Activated naive CD8-positive, alpha-beta T cell treated with anti-CD3 and anti-CD28 coated beads, Interleukin-2, amount 10 ng/mL, durations not matched to agents 7 days and 5 days (primary cell): ENCODE data around the gene MGST3. TPM values are rescaled to one million over a fixed set of nuclear protein-coding genes. Genes with fewer than 3 reads are reported as not detected.
A peak's percentile ranks its signal among the peaks of the same experiment; 100 is the strongest.

ENCODE experiments used
- ATAC-seq: fragments of 150-1000 bp; cut with Tn5 transposase; one replicate; pipeline ENCODE4 v1.10.0; 2021; ENCODE audit warnings: low read depth, moderate library complexity
- POLR2A ChIA-PET: fragments of 350-600 bp; sonication (Branson Sonifier 250); formaldehyde crosslinking; loops from one replicate; lab custom pipeline; 2021; ENCODE audit warnings: antibody characterized with exemption; lab: Charles Lee
- DNase-seq: peaks from one replicate; pipeline ENCODE4 v3.0.0; 2021
- H3K27ac Mint-ChIP-seq: one replicate; pipeline ENCODE4 v1.8.0; 2022; ENCODE audit warnings: mild to moderate bottlenecking, mixed read lengths
- H3K27me3 Mint-ChIP-seq: one replicate; pipeline ENCODE4 v1.8.0; 2022; ENCODE audit warnings: mild to moderate bottlenecking, moderate library complexity, mixed read lengths
- H3K36me3 Mint-ChIP-seq: one replicate; pipeline ENCODE4 v1.8.0; 2021; ENCODE audit warnings: mild to moderate bottlenecking, mixed read lengths
- H3K4me1 Mint-ChIP-seq: one replicate; pipeline ENCODE4 v1.8.0; 2021; ENCODE audit warnings: mixed read lengths
- H3K4me3 Mint-ChIP-seq: one replicate; pipeline ENCODE4 v1.8.0; 2022; ENCODE audit warnings: mild to moderate bottlenecking, moderate library complexity, mixed read lengths
- H3K9me3 Mint-ChIP-seq: one replicate; pipeline ENCODE4 v1.8.0; 2021; ENCODE audit warnings: mixed read lengths
- total RNA-seq, 2 experiments: library from RNA; stranded (reverse); gene quantifications; one replicate each; pipeline ENCODE4 v1.2.3, GENCODE V29; 2021

Gene MGST3
- total RNA-seq, 2 experiments from 2014 or later = 61.1 to 62.3 TPM

- H3K4me3 Mint-ChIP-seq = no peak overlapping the region
- POLR2A ChIA-PET = no interaction called here
- no peak for ATAC-seq
Measured at GRCh38 chr1:165610866-165611265, 20.2 kb upstream of the MGST3 start.

GRCh38 chr1:165612062-165612461 lies 19.0 kb upstream of the MGST3 start:
- no peaks in the 10 kb centered on the region for H3K9me3 Mint-ChIP-seq
- no peaks in the 10 kb centered on the region for H3K4me1 Mint-ChIP-seq
- H3K27me3 Mint-ChIP-seq = peaks cover 34% of the 10 kb centered on the region
- no peak for DNase-seq
- H3K36me3 Mint-ChIP-seq = no peaks in the 10 kb centered on the region
- no peak overlapping the region for H3K4me3 Mint-ChIP-seq
- ATAC-seq = no peak
- H3K27ac Mint-ChIP-seq = no peak overlapping the region
- POLR2A ChIA-PET = no interaction called here

More at GRCh38 chr1:165610866-165611265, 20.2 kb upstream of the MGST3 start:
- Mint-ChIP-seq H3K27me3 (peaks cover 29% of the 10 kb centered on the region), H3K27ac (no peak overlapping the region), H3K36me3 (no peaks in the 10 kb centered on the region), H3K4me1 (no peaks in the 10 kb centered on the region), H3K9me3 (no peaks in the 10 kb centered on the region)
- no peak for DNase-seq

GRCh38 chr1:165616054-165616612 lies 14.9 kb upstream of the MGST3 start:
- no peak overlapping the region for H3K27ac Mint-ChIP-seq
- H3K36me3 Mint-ChIP-seq = peaks cover 2% of the 10 kb centered on the region
- H3K4me3 Mint-ChIP-seq = no peak overlapping the region
- ATAC-seq = no peak
- DNase-seq = no peak
- peaks cover 45% of the 10 kb centered on the region for H3K27me3 Mint-ChIP-seq
- POLR2A ChIA-PET = no interaction called here
- no peaks in the 10 kb centered on the region for H3K4me1 Mint-ChIP-seq
- no peaks in the 10 kb centered on the region for H3K9me3 Mint-ChIP-seq

- ATAC-seq = no peak
- POLR2A ChIA-PET = no interaction called here
- no peak overlapping the region for H3K27ac Mint-ChIP-seq
- no peak overlapping the region for H3K4me3 Mint-ChIP-seq
- peaks cover 2% of the 10 kb centered on the region for H3K36me3 Mint-ChIP-seq
- no peak for DNase-seq
- H3K4me1 Mint-ChIP-seq = no peaks in the 10 kb centered on the region
- peaks cover 38% of the 10 kb centered on the region for H3K27me3 Mint-ChIP-seq
- H3K9me3 Mint-ChIP-seq = no peaks in the 10 kb centered on the region
Measured at GRCh38 chr1:165616987-165617546, 14.0 kb upstream of the MGST3 start.

- peaks cover 44% of the 10 kb centered on the region for H3K27me3 Mint-ChIP-seq
- H3K9me3 Mint-ChIP-seq = no peaks in the 10 kb centered on the region
- ATAC-seq (no peak), DNase-seq (no peak)
- peaks cover 2% of the 10 kb centered on the region for H3K36me3 Mint-ChIP-seq
- no peaks in the 10 kb centered on the region for H3K4me1 Mint-ChIP-seq
- no peak overlapping the region for H3K4me3 Mint-ChIP-seq
- POLR2A ChIA-PET = no interaction called here
- no peak overlapping the region for H3K27ac Mint-ChIP-seq
Measured at GRCh38 chr1:165619647-165620151, 11.3 kb upstream of the MGST3 start.

GRCh38 chr1:165623624-165624023 lies 7.4 kb upstream of the MGST3 start:
- DNase-seq = no peak
- no peaks in the 10 kb centered on the region for H3K9me3 Mint-ChIP-seq
- POLR2A ChIA-PET = no interaction called here
- no peak overlapping the region for H3K27ac Mint-ChIP-seq
- peaks cover 2% of the 10 kb centered on the region for H3K36me3 Mint-ChIP-seq
- H3K27me3 Mint-ChIP-seq = peaks cover 25% of the 10 kb centered on the region
- no peak for ATAC-seq
- no peaks in the 10 kb centered on the region for H3K4me1 Mint-ChIP-seq
- H3K4me3 Mint-ChIP-seq = no peak overlapping the region

- no peak overlapping the region for H3K27ac Mint-ChIP-seq
- DNase-seq = no peak
- no peaks in the 10 kb centered on the region for H3K9me3 Mint-ChIP-seq
- H3K4me3 Mint-ChIP-seq = no peak overlapping the region
- POLR2A ChIA-PET = no interaction called here
- ATAC-seq = no peak
- H3K27me3 Mint-ChIP-seq = peaks cover 25% of the 10 kb centered on the region
- peaks cover 2% of the 10 kb centered on the region for H3K36me3 Mint-ChIP-seq
- no peaks in the 10 kb centered on the region for H3K4me1 Mint-ChIP-seq
Measured at GRCh38 chr1:165624441-165624840, 6.6 kb upstream of the MGST3 start.

- peaks cover 6% of the 10 kb centered on the region for H3K4me1 Mint-ChIP-seq
- DNase-seq = no peak
- no peaks in the 10 kb centered on the region for H3K9me3 Mint-ChIP-seq
- no peaks in the 10 kb centered on the region for H3K36me3 Mint-ChIP-seq
- H3K27ac Mint-ChIP-seq = no peak overlapping the region
- POLR2A ChIA-PET = no interaction called here
- peaks cover 9% of the 10 kb centered on the region for H3K27me3 Mint-ChIP-seq
- H3K4me3 Mint-ChIP-seq = no peak overlapping the region
- ATAC-seq = no peak
Measured at GRCh38 chr1:165628147-165628822, 2.7 kb upstream of the MGST3 start.

- H3K4me1 Mint-ChIP-seq = peaks cover 8% of the 10 kb centered on the region
- no peaks in the 10 kb centered on the region for H3K36me3 Mint-ChIP-seq
- peak overlapping the region; percentile 20 for H3K4me3 Mint-ChIP-seq
- DNase-seq = no peak
- no peak for ATAC-seq
- POLR2A ChIA-PET = no interaction called here
- H3K27ac Mint-ChIP-seq = no peak overlapping the region
- peaks cover 8% of the 10 kb centered on the region for H3K27me3 Mint-ChIP-seq
- H3K9me3 Mint-ChIP-seq = no peaks in the 10 kb centered on the region
Measured at GRCh38 chr1:165629151-165629550, 1.9 kb upstream of the MGST3 start.

- Mint-ChIP-seq H3K4me1 (peaks cover 11% of the 10 kb centered on the region), H3K27me3 (peaks cover 2% of the 10 kb centered on the region), H3K27ac (peak overlapping the region; percentile 65), H3K4me3 (no peak overlapping the region), H3K9me3 (no peaks in the 10 kb centered on the region), H3K36me3 (no peaks in the 10 kb centered on the region)
- ATAC-seq (peak; percentile 2), DNase-seq (no peak)
- POLR2A ChIA-PET = interaction anchor here (1.0 to 2.3 kb wide), 4 partner anchors 29 to 139 kb away, joined by 3 to 11 read pairs (median 5); partner anchors contain the start of genes ALDH9A1 and TMCO1
Measured at GRCh38 chr1:165629848-165630628, 996 bp upstream of the MGST3 start.

GRCh38 chr1:165631342-165632151 lies 513 bp downstream of the MGST3 start:
- Mint-ChIP-seq H3K36me3 (no peaks in the 10 kb centered on the region), H3K4me3 (no peak overlapping the region), H3K9me3 (no peaks in the 10 kb centered on the region), H3K27me3 (peaks cover 2% of the 10 kb centered on the region), H3K4me1 (peaks cover 11% of the 10 kb centered on the region), H3K27ac (no peak overlapping the region)
- ATAC-seq = peak; percentile 10
- POLR2A ChIA-PET = interaction anchor here (1.0 to 2.3 kb wide), 3 partner anchors 8 to 66 kb away, joined by 3 to 11 read pairs (median 3); partner anchors contain the start of gene ALDH9A1
- DNase-seq = peak; percentile 47

GRCh38 chr1:165632152-165632469 lies 1.1 kb downstream of the MGST3 start:
- DNase-seq (no peak), ATAC-seq (no peak)
- peaks cover 2% of the 10 kb centered on the region for H3K27me3 Mint-ChIP-seq
- H3K9me3 Mint-ChIP-seq = no peaks in the 10 kb centered on the region
- H3K4me1 Mint-ChIP-seq = peaks cover 11% of the 10 kb centered on the region
- H3K27ac Mint-ChIP-seq = no peak overlapping the region
- POLR2A ChIA-PET = interaction anchor here (2.3 kb wide), 1 partner anchor 66 kb away, joined by 11 read pairs; the partner anchor contains the start of gene ALDH9A1
- H3K4me3 Mint-ChIP-seq = no peak overlapping the region
- peaks cover 2% of the 10 kb centered on the region for H3K36me3 Mint-ChIP-seq
